ENCODE data around the gene KIF6.

- TF ChIP-seq FOXA1 (IDR thresholded peaks at IDR 0.05) (no peak), ZNF384 (IDR thresholded peaks at IDR 0.05) (no peak), FOXK2 (IDR thresholded peaks at IDR 0.05) (no peak), ELF4 (IDR thresholded peaks at IDR 0.05) (no peak), FOXM1 (IDR thresholded peaks at IDR 0.05; ENCODE audit: borderline replicate concordance) (no peak), BHLHE40 (IDR thresholded peaks at IDR 0.05; ENCODE audit: borderline replicate concordance) (no peak)
Measured at GRCh38 chr6:39773782-39774181, 48.6 kb upstream of the KIF6 start.
